Loucy (cell line): ENCODE measurements around the gene PAX5.

Source experiments
- CTCF ChIP-seq: fragments of 200-600 bp; sonication (generic); conservative IDR thresholded peaks from 2 replicates; pipeline ENCODE4 v1.5.1; 2014; ENCODE audit warnings: mild to moderate bottlenecking, antibody characterized with exemption, low read length
- EZH2phosphoT487 ChIP-seq: fragments of 200-600 bp; IDR thresholded peaks from 2 replicates; pipeline ENCODE4 v1.6.1; 2018; ENCODE audit warnings: antibody characterized with exemption, mild to moderate bottlenecking, moderate library complexity, borderline replicate concordance

- TF ChIP-seq CTCF (no peak), EZH2phosphoT487 (no peak)
Observed at GRCh38 chr9:36846621-36847020, 187.4 kb downstream of the PAX5 start.
